HT1080 (cell line): Measurements from ENCODE around the gene CD164. TPM values are rescaled to one million over a fixed set of nuclear protein-coding genes. Genes with fewer than 3 reads are reported as not detected.
"Not testable (repeated sequence)": the region's sequence is repeated elsewhere in the genome, so short reads cannot be mapped to it uniquely, and the experiment has no call there.

Experiments used
- DNase-seq: peaks from one replicate; pipeline ENCODE4 v3.0.0-alpha.2; 2015; ENCODE audit warnings: low read depth
- total RNA-seq: library from RNA; depleted of rRNA; stranded (reverse); fragments of >200 nt; shearing (Covaris generic); gene quantifications from 2 replicates; pipeline ENCODE4 v1.2.3, GENCODE V29; 2014

The CD164 gene
- total RNA-seq, 1 experiment from 2014 or later, result 125 TPM

DNA sequence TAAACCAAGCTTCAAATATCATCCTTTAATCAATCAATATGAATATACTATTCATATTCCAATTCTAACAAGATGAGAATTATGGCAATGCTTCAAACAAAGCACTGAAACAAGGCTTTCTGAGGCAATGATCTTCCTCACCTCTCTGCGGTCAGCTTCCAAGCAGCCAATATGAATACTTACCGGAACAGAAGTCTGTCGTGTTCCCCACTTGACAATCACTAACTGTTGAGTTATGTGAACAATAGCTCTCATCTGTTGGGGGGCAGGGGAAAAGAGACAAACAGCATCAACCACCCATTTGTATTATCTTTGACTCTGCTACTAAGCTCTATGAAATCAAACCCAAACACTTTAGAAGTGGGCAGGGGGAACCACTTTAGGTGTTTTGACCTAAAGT is 4.5 kb downstream of the CD164 start:
- no peak for DNase-seq

DNA sequence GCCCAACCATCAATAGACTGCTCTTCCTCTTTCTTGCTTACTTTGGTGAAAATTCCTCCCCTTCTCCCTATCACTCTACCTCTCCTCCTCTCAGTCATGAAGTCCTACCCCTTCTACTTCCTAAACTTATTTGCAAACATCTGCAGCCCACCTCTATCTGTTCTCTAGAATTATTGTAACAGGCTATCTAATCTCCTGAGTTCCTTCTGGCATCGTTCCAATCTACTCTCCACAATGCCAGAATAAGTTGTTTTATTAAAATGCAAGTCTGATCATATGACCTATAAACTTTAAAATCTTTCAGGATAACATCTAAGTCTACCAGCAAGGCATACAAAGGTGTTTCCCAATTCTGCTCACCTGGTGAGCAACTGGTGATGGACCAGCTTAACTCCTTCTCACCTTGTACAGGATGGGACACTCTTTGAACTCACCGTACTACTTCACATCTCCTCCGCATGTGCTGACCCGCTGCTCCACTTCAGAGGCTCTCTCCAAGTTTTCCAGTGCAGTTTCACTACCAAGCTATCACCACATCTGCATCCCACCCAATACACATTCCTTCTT is 7.9 kb downstream of the CD164 start:
- no peak for DNase-seq

DNA sequence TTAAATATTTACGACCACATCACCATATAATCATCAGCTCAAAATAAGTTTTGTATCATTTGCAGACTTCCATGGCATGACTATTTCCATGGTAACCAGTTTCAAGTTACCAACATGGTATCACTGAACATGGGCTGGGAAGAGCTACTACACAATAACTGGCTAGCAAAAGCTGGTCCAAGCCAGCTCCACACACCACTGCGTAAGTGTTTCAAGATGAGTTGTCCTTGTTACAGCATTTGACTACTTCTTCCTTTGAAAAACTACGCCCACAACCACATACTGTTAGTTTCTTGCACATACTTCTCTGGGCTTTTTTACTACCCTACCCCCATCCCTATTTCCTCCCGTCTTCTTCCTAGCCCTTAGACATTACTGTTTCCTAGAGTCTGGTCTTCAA is 8.5 kb downstream of the CD164 start:
- DNase-seq, result no peak

DNA sequence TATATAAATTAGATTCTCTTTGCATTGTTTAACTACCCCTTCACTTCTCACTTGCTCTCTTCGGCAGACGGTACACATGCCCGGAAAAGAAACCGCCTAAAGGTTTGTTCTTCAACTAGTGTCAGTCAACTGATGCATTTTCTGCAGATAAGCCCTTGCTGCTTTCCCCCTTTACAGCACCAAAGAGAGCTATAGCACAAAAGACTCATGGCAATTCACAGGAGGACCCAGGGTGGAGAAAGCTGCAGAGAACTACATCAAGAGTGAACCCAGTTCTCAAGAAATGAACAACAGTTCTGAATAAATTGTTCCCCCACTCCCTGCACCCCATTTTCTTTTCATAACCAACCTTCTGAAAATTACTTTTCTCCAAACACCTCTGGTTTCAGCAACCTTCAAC is 8.9 kb downstream of the CD164 start:
- no peak for DNase-seq

DNA sequence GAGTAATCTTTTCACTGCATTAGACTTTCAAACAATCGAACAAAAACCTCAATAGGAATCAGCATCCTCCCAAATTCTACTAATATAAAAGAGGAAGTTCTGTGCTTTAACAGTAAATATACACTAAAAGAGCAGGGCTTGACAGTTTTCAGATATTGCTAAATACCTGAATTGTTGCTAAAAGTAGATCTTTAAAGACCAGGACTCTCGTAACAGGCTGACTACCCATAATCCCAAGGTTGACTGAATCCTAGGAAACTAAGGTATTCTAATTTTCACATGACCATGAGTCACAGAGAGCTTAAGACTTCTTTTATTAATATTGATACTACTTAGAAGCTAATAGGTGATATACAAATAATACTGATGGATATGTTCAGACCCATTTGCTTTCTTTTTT is 10.1 kb downstream of the CD164 start:
- DNase-seq, result no peak

DNA sequence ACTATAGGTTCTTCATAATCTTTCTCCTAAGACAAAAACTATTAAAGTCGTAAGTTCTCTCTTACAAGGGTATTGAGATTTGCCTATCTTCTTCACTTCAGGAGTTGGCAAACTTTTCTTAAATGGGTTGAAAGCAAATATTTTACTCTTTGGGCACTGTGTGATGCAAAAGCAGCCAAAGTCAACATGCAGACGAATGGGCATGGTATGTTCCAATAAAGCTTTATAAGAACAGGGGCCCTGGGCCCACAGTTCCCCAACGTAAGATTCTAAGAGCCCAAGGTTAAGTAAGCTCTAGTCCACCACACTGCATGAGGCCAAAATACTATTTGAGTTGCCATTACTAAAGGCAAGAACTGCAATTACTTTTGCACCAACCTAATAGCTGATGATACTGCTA is 11.5 kb downstream of the CD164 start:
- DNase-seq, result no peak

DNA sequence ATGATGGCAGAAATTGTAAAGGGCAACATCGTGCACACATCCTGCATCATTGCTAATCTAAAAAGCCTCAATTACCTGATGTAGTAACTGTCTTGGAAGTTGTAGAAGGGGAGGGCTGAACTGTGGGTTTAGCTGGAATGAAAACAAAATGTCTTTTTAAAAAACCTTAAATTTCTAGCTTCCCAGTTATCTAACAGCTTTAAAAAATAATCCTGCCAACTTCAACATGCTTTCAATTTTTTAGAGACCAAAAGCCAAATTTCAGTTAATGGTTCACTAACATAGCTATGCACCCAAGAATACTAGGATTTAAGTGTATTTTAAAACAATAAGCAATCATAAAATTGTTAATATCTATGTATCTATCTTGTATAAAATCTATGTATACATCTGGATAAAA is 11.9 kb downstream of the CD164 start:
- DNase-seq, result no peak

DNA sequence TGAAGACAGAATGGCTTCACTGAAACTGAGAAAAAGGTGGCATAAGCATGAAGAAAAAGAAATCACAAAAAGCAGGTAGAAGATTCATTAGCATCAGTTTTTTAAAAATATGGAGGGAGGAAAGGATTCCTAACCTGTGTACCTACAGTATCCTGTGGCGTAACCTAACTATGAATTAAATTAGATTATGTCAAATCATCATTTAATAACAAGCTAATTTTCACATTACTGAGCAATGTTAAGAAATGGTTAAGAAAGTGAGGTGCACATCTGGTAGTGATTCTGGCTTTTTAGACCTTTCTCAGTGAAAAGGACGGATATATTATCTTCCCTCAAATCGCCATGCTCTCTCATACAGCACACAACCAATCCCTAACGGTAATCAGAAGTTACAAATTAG is 12.5 kb downstream of the CD164 start:
- DNase-seq, result no peak

DNA sequence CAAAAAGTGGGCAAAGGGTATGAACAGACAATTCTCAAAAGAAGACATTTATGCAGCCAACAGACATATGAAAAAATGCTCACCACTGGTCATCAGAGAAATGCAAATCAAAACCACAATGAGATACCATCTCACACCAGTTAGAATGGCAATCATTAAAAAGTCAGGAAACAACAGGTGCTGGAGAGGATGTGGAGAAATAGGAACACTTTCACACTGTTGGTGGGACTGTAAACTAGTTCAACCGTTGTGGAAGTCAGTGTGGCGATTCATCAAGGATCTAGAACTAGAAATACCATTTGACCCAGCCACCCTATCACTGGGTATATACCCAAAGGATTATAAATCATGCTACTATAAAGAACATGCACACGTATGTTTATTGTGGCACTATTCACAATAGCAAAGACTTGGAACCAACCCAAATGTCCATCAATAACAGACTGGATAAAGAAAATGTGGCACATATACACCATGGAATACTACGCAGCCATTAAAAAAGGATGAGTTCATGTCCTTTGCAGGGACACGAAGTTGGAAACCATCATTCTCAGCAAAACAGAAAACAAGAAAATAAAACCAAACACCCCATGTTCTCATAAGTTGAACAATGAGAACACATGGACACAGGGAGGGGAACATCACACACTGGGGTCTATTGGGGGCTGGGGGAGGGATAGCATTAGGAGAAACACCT is 17.7 kb downstream of the CD164 start:
- not testable (repeated sequence) for DNase-seq

DNA sequence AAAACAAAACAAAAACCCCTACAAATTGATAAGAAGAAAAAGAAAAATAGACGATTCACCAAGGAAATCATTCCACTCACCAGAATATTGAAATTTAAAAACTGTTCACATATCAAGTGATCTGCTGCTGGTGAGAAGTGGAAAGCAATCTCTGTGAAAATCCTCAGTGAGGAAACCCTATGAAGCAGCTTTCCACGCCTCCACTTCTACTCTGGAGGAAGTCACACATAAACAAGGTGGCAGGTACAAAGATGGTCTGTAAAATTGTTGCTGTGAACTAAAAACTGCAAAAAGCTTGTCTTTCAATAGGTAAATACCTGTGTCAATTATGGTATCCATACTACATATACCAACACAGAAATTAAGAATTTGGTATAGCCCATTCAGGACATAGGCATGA is 18.5 kb downstream of the CD164 start:
- no peak for DNase-seq

DNA sequence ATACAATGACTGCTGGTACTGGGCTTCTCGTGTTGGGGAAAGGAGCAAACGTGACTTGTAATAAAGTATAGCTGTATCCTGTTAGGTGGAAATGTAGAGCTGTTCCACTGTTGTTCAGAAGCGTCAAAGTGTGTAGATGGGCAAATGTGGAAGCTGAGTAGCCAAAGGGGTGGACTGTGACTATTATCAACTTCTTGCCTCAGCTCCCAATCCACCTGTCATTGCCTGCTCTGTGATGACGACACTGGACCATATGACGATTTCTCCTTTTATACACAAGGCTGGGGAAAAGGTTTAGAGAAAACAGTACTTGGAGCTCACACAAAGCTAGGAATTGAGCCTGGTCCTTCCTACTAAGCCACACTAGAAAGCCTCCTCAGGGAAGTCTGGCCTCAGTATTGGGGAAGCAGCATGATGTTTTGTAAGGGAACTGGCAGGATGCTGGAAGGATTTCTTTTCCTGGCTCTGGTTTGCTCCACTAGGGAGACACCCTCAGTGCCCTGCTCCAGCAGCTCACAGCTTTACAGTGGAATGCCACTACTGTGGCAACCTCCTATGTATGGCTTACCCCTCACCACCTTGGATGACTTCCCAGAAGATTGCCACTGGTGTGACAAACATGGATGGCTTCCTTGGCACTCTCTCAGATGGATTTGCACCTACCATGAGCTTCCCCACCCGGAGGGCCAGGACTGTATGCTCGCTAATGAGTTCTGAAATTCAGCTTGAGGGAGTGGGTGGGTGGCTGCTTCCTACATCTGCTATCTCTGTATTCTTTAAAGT is 20.0 kb downstream of the CD164 start:
- no peak for DNase-seq

DNA sequence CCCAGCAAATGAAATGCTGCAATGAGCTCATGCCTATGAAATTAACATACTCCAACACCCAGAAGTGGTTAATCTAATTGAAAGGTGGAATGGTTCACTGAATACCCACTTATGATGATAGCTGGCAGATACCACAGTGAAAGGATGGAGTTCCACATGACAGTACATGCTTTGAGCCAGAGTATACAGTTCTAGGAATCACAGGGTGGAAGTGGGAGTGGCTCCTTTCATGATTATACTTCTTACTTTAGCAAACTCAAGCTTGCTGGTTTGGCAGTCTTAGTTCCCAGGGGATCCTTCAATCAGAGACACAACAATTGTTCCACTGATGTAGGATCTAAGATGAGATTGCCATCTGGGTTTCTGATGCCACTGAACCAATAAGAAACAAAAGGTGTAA is 21.5 kb downstream of the CD164 start:
- DNase-seq, result no peak

DNA sequence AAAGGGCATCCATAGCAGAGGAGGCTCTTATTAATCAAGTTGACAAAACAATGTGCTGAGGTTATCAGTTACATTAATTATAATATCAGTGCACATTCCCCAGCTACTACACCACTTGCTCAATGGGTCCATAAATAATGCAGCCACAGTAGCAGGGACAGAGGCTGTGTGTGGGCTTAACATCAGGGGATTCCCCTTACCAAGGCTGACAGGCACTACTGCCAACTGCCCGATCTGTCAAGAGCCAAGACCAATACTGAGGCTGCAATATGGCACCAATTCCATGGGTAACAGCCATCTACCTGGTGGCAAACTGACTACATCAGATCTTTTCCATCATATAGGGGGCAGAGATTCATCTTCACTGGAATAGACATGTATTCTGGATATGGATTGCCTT is 22.0 kb downstream of the CD164 start:
- no peak for DNase-seq

DNA sequence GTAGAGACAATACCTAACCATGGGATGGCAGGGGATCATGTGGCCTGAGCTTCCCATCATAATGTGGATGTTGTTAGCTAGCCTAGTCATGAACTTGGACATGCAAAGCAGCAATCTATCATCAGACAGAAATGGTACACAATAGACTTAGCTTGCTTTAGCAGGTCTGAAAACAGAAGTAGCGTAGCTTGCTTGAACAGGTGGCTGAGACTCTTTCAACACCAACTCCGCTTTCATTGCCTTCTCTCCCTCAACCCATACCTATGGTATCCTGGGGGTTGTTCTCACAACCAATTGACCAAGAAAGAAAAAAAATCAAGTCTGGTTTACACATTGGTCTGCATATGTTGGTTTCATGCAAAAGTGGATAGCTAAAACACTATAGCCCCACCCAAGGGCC is 23.0 kb downstream of the CD164 start:
- DNase-seq, result no peak

DNA sequence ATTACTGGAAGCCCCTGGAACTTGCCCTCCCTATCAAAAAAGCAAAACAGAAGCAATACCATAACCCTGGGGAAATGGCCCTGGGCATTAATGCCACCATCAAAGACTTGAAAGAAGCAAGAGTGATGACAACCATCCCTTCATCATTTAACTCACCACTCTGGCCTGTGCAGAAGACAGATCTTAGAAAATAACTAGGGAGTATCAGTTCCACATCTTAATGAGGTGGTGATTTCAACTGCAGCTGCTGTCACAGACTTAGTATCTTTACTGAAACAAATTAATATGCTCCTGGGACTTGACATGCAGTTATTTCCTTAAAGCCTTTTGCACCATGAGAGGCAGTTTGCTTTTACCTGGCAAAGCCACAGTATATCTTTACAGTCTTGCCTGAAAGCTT is 24.1 kb downstream of the CD164 start:
- DNase-seq, result no peak

DNA sequence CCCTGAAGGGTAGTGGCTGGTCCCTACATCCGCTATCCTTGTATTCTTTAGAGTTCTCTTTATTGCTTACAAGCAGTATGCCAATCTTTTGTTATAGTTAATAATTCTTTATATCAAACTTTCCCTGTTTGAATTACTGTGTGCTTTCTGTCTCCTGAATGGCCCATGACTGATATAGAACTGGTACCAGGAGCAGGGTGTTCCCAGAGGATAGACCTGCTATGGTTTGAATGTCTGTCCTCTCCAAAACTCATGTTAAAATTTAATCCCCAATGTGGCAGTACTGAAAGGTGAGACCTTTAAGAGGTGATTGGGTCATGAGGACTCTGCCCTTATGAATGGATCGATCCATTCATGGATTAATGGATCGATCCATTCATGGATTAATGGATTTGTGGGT is 26.0 kb downstream of the CD164 start:
- no peak for DNase-seq

DNA sequence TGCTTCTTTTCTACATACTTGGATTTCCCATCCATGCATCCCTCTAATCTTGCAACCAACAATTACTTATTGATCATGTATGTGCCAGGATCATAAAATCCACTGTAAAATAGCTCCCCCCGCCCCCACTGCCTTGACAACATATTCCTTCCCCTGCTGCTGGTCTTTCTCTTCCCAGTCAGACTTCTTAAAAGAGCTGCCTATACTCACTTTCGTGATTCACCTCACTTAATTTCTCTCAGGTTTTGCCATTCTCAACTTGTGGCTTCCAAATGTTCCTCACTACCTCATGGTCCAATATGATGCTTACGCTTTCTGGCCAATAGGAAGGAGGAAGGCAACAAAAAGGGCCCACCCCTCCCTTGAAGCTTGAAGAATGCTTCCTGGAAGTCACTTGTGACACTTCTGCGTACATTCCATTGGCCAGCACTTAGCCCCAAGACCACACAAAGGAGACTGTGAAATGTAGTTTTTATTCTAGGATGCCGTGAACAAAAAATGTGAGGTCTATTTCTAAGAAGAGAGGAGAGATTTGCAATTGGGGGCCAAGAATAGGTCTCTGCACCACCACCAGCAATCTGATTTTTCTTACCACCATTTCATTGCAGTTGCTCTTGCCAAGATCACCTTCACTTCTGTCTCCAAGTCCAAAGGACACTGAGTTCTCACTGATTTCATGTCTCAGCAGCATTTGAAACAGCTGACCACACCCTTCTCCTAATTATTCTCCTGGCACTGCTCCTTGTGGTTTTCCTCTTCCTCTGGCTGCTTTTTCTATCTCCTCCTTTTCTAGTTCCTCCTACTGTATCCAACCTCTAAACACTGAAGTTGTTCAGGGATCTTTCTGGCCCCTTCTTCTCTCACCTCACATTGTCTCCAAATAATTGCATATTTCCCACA is 30.8 kb downstream of the CD164 start:
- peak; percentile 63 for DNase-seq

DNA sequence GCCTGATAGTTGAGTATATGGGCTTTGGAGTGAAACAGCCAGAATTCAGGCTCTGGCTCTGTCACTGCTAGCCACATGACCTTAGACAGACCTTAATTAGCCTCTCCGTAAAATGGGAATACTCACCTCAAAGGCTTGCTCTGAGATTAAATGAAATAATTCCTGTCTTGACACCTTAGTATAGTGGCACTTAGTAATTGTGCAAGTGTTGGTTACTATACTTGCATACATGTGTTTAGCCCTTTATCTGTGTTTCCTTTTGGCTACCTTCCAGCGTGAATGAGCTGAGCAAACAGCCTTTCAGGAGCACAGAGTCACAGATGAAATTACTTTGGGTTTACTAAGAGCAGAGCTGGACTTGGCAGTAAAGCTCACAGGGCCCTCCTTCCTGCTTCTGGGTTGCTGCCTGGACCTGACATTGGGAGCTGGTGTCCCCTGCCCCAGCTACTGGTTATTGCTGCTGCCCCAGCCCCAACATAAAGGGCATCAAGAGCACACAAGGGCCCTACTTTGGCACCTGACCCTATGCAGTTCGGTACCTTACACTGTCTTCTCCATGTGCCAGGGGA is 32.8 kb downstream of the CD164 start:
- peak; percentile 24 for DNase-seq

DNA sequence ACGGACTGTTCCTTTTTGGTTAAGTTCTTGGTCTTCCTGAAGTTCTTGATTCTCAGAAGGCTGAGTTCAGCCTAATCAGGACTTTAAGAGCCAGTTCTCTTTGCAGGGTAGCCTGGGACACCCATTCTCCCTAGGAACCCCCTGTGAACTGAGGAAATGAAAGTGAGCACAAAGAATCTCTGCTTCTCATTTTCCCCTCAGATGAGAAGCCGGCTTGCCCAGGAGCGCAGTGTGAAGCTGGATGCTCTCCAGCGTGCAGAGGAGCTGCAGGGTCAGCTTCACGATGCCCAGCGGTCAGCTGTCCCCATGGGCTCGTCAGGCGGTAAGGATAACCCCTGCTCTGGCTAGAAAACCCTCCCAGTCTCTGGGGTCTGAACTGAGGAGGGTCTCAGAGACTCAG is 34.0 kb downstream of the CD164 start:
- DNase-seq, result no peak

DNA sequence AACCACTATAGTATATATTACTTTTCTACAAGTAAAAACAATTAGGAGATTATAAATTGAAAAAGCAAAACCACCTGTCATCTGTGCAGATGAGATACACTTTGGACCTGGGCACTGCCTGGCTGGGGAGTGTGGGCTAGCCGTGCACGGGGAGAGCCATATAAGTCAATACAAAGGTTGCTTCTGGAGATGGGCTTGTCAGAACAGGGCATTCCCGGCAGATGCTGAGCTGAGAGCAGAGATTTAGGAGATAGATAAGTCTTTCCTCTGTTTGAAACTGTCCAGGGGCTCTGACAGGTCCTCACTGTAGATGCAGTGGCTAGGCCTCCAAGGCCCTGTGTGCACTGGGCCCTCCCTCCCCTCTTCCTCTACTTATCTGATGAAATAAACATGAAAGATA is 34.5 kb downstream of the CD164 start:
- no peak for DNase-seq

DNA sequence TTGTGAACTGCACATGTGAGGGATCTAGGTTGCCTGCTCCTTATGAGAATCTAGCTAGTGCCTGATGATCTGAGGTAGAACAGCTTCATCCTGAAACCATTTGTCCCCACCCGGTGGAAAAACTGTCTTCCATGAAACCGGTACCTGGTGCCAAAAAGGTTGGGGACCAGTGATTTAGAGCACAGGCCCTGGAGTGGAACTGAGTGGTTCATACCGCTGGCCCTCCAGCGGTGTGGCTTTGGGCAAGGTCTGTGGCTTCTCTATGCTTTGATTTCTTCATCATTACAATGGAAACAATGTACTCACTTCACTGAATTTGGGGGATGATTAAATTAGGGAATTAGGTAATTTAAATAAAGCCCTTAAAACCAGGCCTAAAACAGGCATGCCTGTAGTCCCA is 36.3 kb downstream of the CD164 start:
- DNase-seq, result no peak
